ENCODE data around the gene NFIA. TPM values are rescaled to one million over a fixed set of nuclear protein-coding genes. Genes with fewer than 3 reads are reported as not detected.
"Not testable (repeated sequence)": the region's sequence is repeated elsewhere in the genome, so short reads cannot be mapped to it uniquely, and the experiment has no call there.

The NFIA gene
- polyA plus RNA-seq, 3 donors: 13.9 to 17.3 (median 16.2) TPM

- no peak for DNase-seq (ENCODE audit: extremely low read depth in 1 of 11, low read depth in 9 of 11, low spot score in 4 of 11)
Measured at GRCh38 chr1:61270107-61270506, 187.7 kb downstream of the NFIA start.

GRCh38 chr1:61270761-61271411, 188.5 kb downstream of the NFIA start:
- no peak for DNase-seq (ENCODE audit: extremely low read depth in 1 of 11, low read depth in 9 of 11, low spot score in 4 of 11)

GRCh38 chr1:61271412-61271789, 189.0 kb downstream of the NFIA start:
- no peak for DNase-seq (ENCODE audit: extremely low read depth in 1 of 11, low read depth in 9 of 11, low spot score in 4 of 11)

- no peak for DNase-seq (ENCODE audit: extremely low read depth in 1 of 11, low read depth in 9 of 11, low spot score in 4 of 11)
Measured at GRCh38 chr1:61273167-61273705, 190.9 kb downstream of the NFIA start.

- DNase-seq (ENCODE audit: extremely low read depth in 1 of 11, low read depth in 9 of 11, low spot score in 4 of 11): no peak
Measured at GRCh38 chr1:61273861-61274260, 191.5 kb downstream of the NFIA start.

GRCh38 chr1:61274939-61275338, 192.6 kb downstream of the NFIA start:
- DNase-seq (ENCODE audit: extremely low read depth in 1 of 11, low read depth in 9 of 11, low spot score in 4 of 11): no peak

- DNase-seq (ENCODE audit: extremely low read depth in 1 of 11, low read depth in 9 of 11, low spot score in 4 of 11): no peak
Measured at GRCh38 chr1:61276246-61276645, 193.9 kb downstream of the NFIA start.

- no peak for DNase-seq (ENCODE audit: extremely low read depth in 1 of 11, low read depth in 9 of 11, low spot score in 4 of 11)
Measured at GRCh38 chr1:61277121-61277690, 194.8 kb downstream of the NFIA start.

GRCh38 chr1:61278503-61278902, 196.1 kb downstream of the NFIA start:
- DNase-seq (ENCODE audit: extremely low read depth in 1 of 11, low read depth in 9 of 11, low spot score in 4 of 11): not testable (repeated sequence)

GRCh38 chr1:61278966-61279365, 196.6 kb downstream of the NFIA start:
- no peak for DNase-seq (ENCODE audit: extremely low read depth in 1 of 11, low read depth in 9 of 11, low spot score in 4 of 11)

GRCh38 chr1:61279570-61279969, 197.2 kb downstream of the NFIA start:
- DNase-seq (ENCODE audit: extremely low read depth in 1 of 11, low read depth in 9 of 11, low spot score in 4 of 11): no peak

- DNase-seq (ENCODE audit: extremely low read depth in 1 of 11, low read depth in 9 of 11, low spot score in 4 of 11): no peak
Measured at GRCh38 chr1:61280452-61280851, 198.1 kb downstream of the NFIA start.

GRCh38 chr1:61282387-61282786, 200.0 kb downstream of the NFIA start:
- DNase-seq (ENCODE audit: extremely low read depth in 1 of 11, low read depth in 9 of 11, low spot score in 4 of 11): no peak

- DNase-seq (ENCODE audit: extremely low read depth in 1 of 11, low read depth in 9 of 11, low spot score in 4 of 11): no peak
Measured at GRCh38 chr1:61284248-61284854, 202.0 kb downstream of the NFIA start.

- DNase-seq (ENCODE audit: extremely low read depth in 1 of 11, low read depth in 9 of 11, low spot score in 4 of 11): no peak
Measured at GRCh38 chr1:61284936-61285335, 202.6 kb downstream of the NFIA start.

GRCh38 chr1:61285371-61285885, 203.1 kb downstream of the NFIA start:
- no peak for DNase-seq (ENCODE audit: extremely low read depth in 1 of 11, low read depth in 9 of 11, low spot score in 4 of 11)

GRCh38 chr1:61287014-61287413, 204.7 kb downstream of the NFIA start:
- DNase-seq (ENCODE audit: extremely low read depth in 1 of 11, low read depth in 9 of 11, low spot score in 4 of 11): no peak

GRCh38 chr1:61287734-61288133, 205.4 kb downstream of the NFIA start:
- no peak for DNase-seq (ENCODE audit: extremely low read depth in 1 of 11, low read depth in 9 of 11, low spot score in 4 of 11)

- no peak for DNase-seq (ENCODE audit: extremely low read depth in 1 of 11, low read depth in 9 of 11, low spot score in 4 of 11)
Measured at GRCh38 chr1:61289232-61290098, 207.1 kb downstream of the NFIA start.

All from renal cortex interstitium (tissue), 11 donors.